Measurements from ENCODE around the gene CYP46A1.

- no peak for TF ChIP-seq CTCF (IDR thresholded peaks at IDR 0.05)
- TF ChIP-seq POLR2A (IDR thresholded peaks at IDR 0.05): no peak
These were observed 43.2 kb downstream of the CYP46A1 start for GRCh38 chr14:99727096-99727870.
